Measurements from ENCODE around the gene EXOC6. TPM values are rescaled to one million over a fixed set of nuclear protein-coding genes. Genes with fewer than 3 reads are reported as not detected.

The EXOC6 gene
- total RNA-seq, 4 donors from 2014 or later: 14.1 to 34.9 (median 16.2) TPM

DNA sequence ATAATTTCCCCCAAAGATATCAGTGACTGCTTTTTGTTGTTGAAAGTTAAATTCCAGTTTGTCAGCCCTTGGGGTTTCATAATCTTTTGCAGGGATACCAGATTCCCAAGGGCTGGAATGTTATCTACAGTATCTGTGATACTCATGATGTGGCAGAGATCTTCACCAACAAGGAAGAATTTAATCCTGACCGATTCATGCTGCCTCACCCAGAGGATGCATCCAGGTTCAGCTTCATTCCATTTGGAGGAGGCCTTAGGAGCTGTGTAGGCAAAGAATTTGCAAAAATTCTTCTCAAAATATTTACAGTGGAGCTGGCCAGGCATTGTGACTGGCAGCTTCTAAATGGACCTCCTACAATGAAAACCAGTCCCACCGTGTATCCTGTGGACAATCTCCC lies 228.6 kb downstream of the EXOC6 start:
- Histone ChIP-seq H3K9me3 (no peaks in the 10 kb centered on the region), H3K36me3 (no peaks in the 10 kb centered on the region), H3K27ac (replicated peaks in 1 of 4) (no peak overlapping the region), H3K27me3 (peaks cover 10 to 78% (median 31%) of the 10 kb centered on the region in 4 donors), H3K4me3 (no peak overlapping the region), H3K4me1 (peaks cover 32 to 43% (median 41%) of the 10 kb centered on the region in 4 donors)
- intact Hi-C loops (cut with DNase I): no loop called here
- TF ChIP-seq POLR2AphosphoS5 (IDR thresholded peaks at IDR 0.05): no peak
- TF ChIP-seq, protein P1, sequence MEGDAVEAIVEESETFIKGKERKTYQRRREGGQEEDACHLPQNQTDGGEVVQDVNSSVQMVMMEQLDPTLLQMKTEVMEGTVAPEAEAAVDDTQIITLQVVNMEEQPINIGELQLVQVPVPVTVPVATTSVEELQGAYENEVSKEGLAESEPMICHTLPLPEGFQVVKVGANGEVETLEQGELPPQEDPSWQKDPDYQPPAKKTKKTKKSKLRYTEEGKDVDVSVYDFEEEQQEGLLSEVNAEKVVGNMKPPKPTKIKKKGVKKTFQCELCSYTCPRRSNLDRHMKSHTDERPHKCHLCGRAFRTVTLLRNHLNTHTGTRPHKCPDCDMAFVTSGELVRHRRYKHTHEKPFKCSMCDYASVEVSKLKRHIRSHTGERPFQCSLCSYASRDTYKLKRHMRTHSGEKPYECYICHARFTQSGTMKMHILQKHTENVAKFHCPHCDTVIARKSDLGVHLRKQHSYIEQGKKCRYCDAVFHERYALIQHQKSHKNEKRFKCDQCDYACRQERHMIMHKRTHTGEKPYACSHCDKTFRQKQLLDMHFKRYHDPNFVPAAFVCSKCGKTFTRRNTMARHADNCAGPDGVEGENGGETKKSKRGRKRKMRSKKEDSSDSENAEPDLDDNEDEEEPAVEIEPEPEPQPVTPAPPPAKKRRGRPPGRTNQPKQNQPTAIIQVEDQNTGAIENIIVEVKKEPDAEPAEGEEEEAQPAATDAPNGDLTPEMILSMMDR (IDR thresholded peaks at IDR 0.05): no peak
- TF ChIP-seq POLR2A (IDR thresholded peaks at IDR 0.05; ENCODE audit: low read depth): no peak
- TF ChIP-seq EP300 (IDR thresholded peaks at IDR 0.05): no peak
- DNase-seq (ENCODE audit: extremely low spot score): no peak
- 71% methylated on average over 2 of the region's 2 CpGs for WGBS

DNA sequence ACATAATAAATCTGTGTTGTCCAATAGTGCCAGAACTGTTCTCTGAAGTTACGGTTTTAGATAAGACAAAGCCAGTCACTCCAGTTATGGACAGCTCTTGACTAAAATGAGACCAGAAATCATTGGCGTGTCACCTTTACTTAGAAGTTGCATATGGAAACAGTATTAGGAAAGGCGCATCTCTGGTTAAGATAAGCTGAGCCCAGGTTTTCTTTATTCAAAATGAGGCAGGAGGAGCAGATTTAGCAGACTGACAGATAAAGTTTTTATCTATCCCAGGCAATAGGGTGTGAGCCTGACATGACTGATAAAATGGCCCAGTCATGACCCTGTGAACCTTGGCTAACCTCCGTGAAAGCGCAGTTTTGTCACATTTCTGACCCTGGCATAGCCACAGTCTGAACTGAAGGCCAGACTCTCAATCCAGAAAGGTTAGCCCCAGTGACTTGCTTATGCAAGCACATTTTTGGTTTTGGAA lies 229.6 kb downstream of the EXOC6 start:
- Histone ChIP-seq H3K4me1 (peaks cover 21 to 33% (median 31%) of the 10 kb centered on the region in 4 donors), H3K36me3 (no peaks in the 10 kb centered on the region), H3K27ac (replicated peaks in 1 of 4) (no peak overlapping the region), H3K27me3 (peaks cover 10 to 68% (median 22%) of the 10 kb centered on the region in 4 donors), H3K9me3 (no peaks in the 10 kb centered on the region), H3K4me3 (no peak overlapping the region)
- intact Hi-C loops (cut with DNase I): no loop called here
- TF ChIP-seq POLR2A (IDR thresholded peaks at IDR 0.05; ENCODE audit: low read depth) (no peak), POLR2AphosphoS5 (IDR thresholded peaks at IDR 0.05) (no peak), EP300 (IDR thresholded peaks at IDR 0.05) (no peak)
- TF ChIP-seq, protein P1 (IDR thresholded peaks at IDR 0.05): no peak
- 85% methylated on average over 5 of the region's 5 CpGs for WGBS
- DNase-seq (ENCODE audit: extremely low spot score): peak; percentile 72

DNA sequence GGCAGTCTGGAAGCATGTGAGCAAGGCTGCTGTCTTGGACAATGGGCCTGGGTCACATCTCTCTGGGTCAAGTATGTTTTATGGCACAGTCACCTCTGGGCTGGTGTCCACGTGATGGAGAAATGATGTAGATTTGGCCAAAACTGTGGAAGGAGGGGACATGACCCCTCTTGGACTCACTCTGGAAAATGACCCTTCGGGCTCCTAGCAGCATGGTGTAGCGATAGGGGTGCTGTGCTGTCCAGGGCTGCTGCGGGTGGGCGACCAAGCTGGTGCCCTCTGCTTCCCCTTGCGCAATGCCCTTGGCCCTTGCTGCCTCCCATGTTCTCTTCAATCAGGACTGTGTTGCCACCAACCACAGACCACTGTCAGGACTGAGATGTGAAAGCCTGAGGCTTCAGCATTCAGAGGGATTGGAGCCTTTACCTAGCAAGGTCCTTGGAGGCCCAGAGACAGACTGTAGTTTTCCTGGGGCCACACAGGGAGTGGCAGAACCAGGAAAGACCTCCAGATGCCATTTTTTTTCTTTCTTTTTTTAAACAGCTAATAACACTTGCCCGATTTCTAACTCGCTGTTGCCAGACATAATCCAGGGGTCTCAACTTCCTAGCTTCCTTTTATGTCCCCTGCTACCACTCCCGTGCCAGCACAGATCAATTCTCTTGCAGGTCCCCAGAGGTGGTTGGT lies 231.5 kb downstream of the EXOC6 start:
- no peak overlapping the region for H3K4me3 ChIP-seq
- intact Hi-C loops (cut with DNase I): loop anchor here (2.0 to 10.0 kb wide), 2 partner anchors 209 to 275 kb away; no protein-coding TSS in a partner anchor
- TF ChIP-seq EP300 (IDR thresholded peaks at IDR 0.05) (no peak), POLR2AphosphoS5 (IDR thresholded peaks at IDR 0.05) (no peak), POLR2A (IDR thresholded peaks at IDR 0.05; ENCODE audit: low read depth) (no peak)
- TF ChIP-seq, protein P1 (IDR thresholded peaks at IDR 0.05): no peak
- peak; percentile 39 for DNase-seq (ENCODE audit: extremely low spot score)
- no peaks in the 10 kb centered on the region for H3K36me3 ChIP-seq
- WGBS: 51% methylated on average over 5 of the region's 9 CpGs
- H3K4me1 ChIP-seq: peaks cover 4 to 14% (median 12%) of the 10 kb centered on the region in 4 donors
- peaks cover 1 to 49% (median 6%) of the 10 kb centered on the region in 4 donors for H3K27me3 ChIP-seq
- no peaks in the 10 kb centered on the region for H3K9me3 ChIP-seq
- no peak overlapping the region for H3K27ac ChIP-seq (replicated peaks in 1 of 4)

DNA sequence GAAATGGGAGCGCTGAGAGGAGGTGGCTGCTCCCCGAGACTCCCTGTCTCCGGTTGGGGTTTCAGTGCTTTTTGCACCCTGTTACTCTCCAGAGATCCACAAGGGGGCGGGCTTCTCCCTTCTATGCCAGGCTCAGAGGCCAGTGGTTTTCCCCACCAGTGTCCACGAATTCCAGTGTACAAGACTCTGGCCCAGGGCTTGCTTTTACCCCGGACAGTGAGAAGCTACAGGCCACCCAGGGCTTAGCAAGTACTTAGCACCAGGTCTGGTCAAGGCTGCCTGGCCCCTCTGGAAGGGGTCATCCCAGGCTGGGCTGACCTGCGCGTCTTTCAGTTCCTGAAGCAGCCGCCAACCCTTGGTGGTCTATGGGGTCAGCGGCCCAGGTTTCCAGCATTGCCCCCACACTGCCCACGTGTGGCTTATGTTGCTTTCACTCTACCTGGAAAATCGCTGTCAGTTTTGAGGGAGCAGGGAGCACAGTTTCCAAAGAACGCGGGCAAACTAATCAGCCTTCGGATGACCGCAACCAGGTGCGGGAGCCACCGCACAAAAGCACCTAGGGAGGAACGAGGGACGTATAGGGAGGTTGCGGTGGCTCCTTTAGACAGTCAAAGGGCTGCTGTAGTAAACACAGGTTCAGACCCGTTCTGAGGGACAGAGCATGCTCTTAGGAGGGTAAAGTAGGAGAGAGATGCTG lies 232.2 kb downstream of the EXOC6 start:
- peaks cover 0 to 8% (median 5%) of the 10 kb centered on the region in 4 donors for H3K4me1 ChIP-seq
- peaks cover 0 to 42% (median 0%) of the 10 kb centered on the region in 4 donors for H3K27me3 ChIP-seq
- no peaks in the 10 kb centered on the region for H3K9me3 ChIP-seq
- 64% methylated on average over 15 of the region's 22 CpGs for WGBS
- H3K4me3 ChIP-seq: no peak overlapping the region
- H3K36me3 ChIP-seq: no peaks in the 10 kb centered on the region
- TF ChIP-seq, protein P1 (IDR thresholded peaks at IDR 0.05): peak; percentile 71 to 86 (median 78)
- no peak for TF ChIP-seq EP300 (IDR thresholded peaks at IDR 0.05)
- intact Hi-C loops (cut with DNase I): loop anchor here (2.0 to 10.0 kb wide), 2 partner anchors 208 to 274 kb away; no protein-coding TSS in a partner anchor
- peak; percentile 92 for DNase-seq (ENCODE audit: extremely low spot score)
- no peak overlapping the region for H3K27ac ChIP-seq (replicated peaks in 1 of 4)
